Pancreas (tissue), 10 donors: ENCODE data around the gene NGDN. TPM values are rescaled to one million over a fixed set of nuclear protein-coding genes. Genes with fewer than 3 reads are reported as not detected.

Experiments
- ATAC-seq, 4 donors: fragments of 200-7000 bp; cut with Tn5 transposase; one replicate each; pipeline versions ENCODE4 v1.8.0 to v1.9.1; 2020; ENCODE audit warnings: mild to moderate bottlenecking in 4 of 4, moderate library complexity in 4 of 4
- DNase-seq, 6 donors: peaks; one replicate each; pipeline ENCODE4 v3.0.0-alpha.2; 2020
- FAIRE-seq: peaks from 2 replicates; lab custom pipeline; 2012; peaks lifted over from hg19 to GRCh38; lab: Jason Lieb, UNC
- H3K27ac ChIP-seq, 4 donors: fragments of 200-600 bp; sonication (generic); 1 replicate in 3 of 4; 2 replicates in 1 of 4; pipeline versions ENCODE4 v1.5.0 to v1.8.0; 2020
- H3K27me3 ChIP-seq, 4 donors: fragments of 200-600 bp; one replicate each; pipeline ENCODE4 v1.8.0; 2021
- H3K36me3 ChIP-seq, 3 donors: fragments of 200-600 bp; sonication (generic) in 1 of 3; one replicate each; pipeline versions ENCODE4 v1.5.0 to v1.8.0; 2020 to 2021
- H3K4me1 ChIP-seq, 3 donors: fragments of 200-600 bp; one replicate each; pipeline ENCODE4 v1.8.0; 2021
- H3K4me3 ChIP-seq, 4 donors: fragments of 200-600 bp; sonication (generic) in 2 of 4; one replicate each; pipeline versions ENCODE4 v1.5.0 to v1.8.0; 2020 to 2021
- H3K9me3 ChIP-seq, 4 donors: fragments of 200-600 bp; one replicate each; pipeline ENCODE4 v1.8.0; 2021
- CTCF ChIP-seq, 4 donors: fragments of 200-600 bp; sonication (generic) in 3 of 4; IDR thresholded peaks; one replicate each; pipeline versions ENCODE4 v1.5.0 to v1.8.0; 2021; ENCODE audit warnings: antibody characterized with exemption in 4 of 4
- WGBS, 2 donors: extraction: QIAGEN DNeasy Blood & Tissue Kit; methylation state at CpG; one replicate each; pipeline ENCODE4 v1.1.7; 2013; 5-methylcytosine and 5-hydroxymethylcytosine counted together
- intact Hi-C, 3 donors: fragments of 100-400 bp; cut with DNase I; formaldehyde crosslinking; loops; one replicate each; pipeline versions ENCODE4 v1.11.1 to v1.14.2; 2022
- polyA plus RNA-seq, 2 donors: library from polyadenylated mRNA; stranded (reverse); fragments of 200-250 nt; gene quantifications; one replicate each; pipeline ENCODE4 v1.2.3, GENCODE V29; 2013
- total RNA-seq, 6 donors: library from RNA; stranded (reverse); fragmentation: NEBNext Ultra II Directional in 4 of 6; extraction: Animal tissue kit (Norgen Biotek cat#: 25700) in 4 of 6; gene quantifications; one replicate each; pipeline versions ENCODE4 v1.2.1 to v1.2.4, GENCODE V29; 2021 to 2023
- donor health status: healthy with polysubstance abuse.
- donor health status: DM: no; HTN: no; CAD: no; lungs with moderate emphysema.
- donor health status: DM: no; HTN: no; CAD: no.
- donor health status: control.
- donor health status: control.
- donor health status: Bipolar disorder and iron deficiency.
- donor health status: DM: yes; HTN: yes; CAD: no.
- donor health status: DM: no; HTN: no; CAD: no.
- donor health status: DM: no; HTN: no; CAD: no.
- donor health status: DM: yes; HTN: yes; CAD: no.

The NGDN gene
- total and polyA plus RNA-seq, 8 donors: 9.8 to 33.7 (median 15.5) TPM

- intact Hi-C loops: no loop called here
- 80 to 85% methylated on average over 14 of the region's 14 CpGs for WGBS, 2 donors
- no peak for ATAC-seq
- H3K27me3 ChIP-seq: no peaks in the 10 kb centered on the region
- no peak for TF ChIP-seq CTCF (IDR thresholded peaks at IDR 0.05)
- no peak for FAIRE-seq
- no peaks in the 10 kb centered on the region for H3K4me1 ChIP-seq
- H3K9me3 ChIP-seq: no peaks in the 10 kb centered on the region
- H3K27ac ChIP-seq: no peak overlapping the region
- no peaks in the 10 kb centered on the region for H3K36me3 ChIP-seq
- no peak overlapping the region for H3K4me3 ChIP-seq
- no peak for DNase-seq
Observed at GRCh38 chr14:23520899-23521533, 51.5 kb downstream of the NGDN start.

GRCh38 chr14:23521785-23522640 is 52.5 kb downstream of the NGDN start:
- no peak for ATAC-seq
- no peak for DNase-seq
- WGBS, 2 donors: 85 to 86% methylated on average over 20 of the region's 20 CpGs

GRCh38 chr14:23522643-23523198 is 53.2 kb downstream of the NGDN start:
- no peak for ATAC-seq
- no peaks in the 10 kb centered on the region for H3K9me3 ChIP-seq
- 86 to 90% methylated on average over 9 of the region's 9 CpGs for WGBS, 2 donors

More at GRCh38 chr14:23521785-23522640, 52.5 kb downstream of the NGDN start:
- intact Hi-C loops: no loop called here
- no peak overlapping the region for H3K4me3 ChIP-seq
- H3K27me3 ChIP-seq: no peaks in the 10 kb centered on the region
- no peak overlapping the region for H3K27ac ChIP-seq
- FAIRE-seq: no peak
- no peaks in the 10 kb centered on the region for H3K9me3 ChIP-seq
- H3K4me1 ChIP-seq: no peaks in the 10 kb centered on the region
- no peak for TF ChIP-seq CTCF (IDR thresholded peaks at IDR 0.05)
- no peaks in the 10 kb centered on the region for H3K36me3 ChIP-seq

GRCh38 chr14:23523229-23524016 is 53.9 kb downstream of the NGDN start:
- FAIRE-seq (no peak), ATAC-seq (no peak), DNase-seq (no peak)
- intact Hi-C loops: no loop called here
- 89 to 94% methylated on average over 16 of the region's 16 CpGs for WGBS, 2 donors
- no peak overlapping the region for H3K4me3 ChIP-seq
- H3K27me3 ChIP-seq: no peaks in the 10 kb centered on the region
- H3K9me3 ChIP-seq: no peaks in the 10 kb centered on the region
- no peaks in the 10 kb centered on the region for H3K36me3 ChIP-seq
- no peaks in the 10 kb centered on the region for H3K4me1 ChIP-seq
- no peak for TF ChIP-seq CTCF (IDR thresholded peaks at IDR 0.05)
- no peak overlapping the region for H3K27ac ChIP-seq

More at GRCh38 chr14:23522643-23523198, 53.2 kb downstream of the NGDN start:
- H3K4me1 ChIP-seq: no peaks in the 10 kb centered on the region
- DNase-seq (no peak), FAIRE-seq (no peak)
- H3K4me3 ChIP-seq: no peak overlapping the region
- H3K27ac ChIP-seq: no peak overlapping the region
- H3K36me3 ChIP-seq: no peaks in the 10 kb centered on the region
- intact Hi-C loops: no loop called here
- TF ChIP-seq CTCF (IDR thresholded peaks at IDR 0.05): no peak
- no peaks in the 10 kb centered on the region for H3K27me3 ChIP-seq
